GM18861 (cell line): ENCODE data around the gene PLD5.
"Not testable (repeated sequence)": the region's sequence is repeated elsewhere in the genome, so short reads cannot be mapped to it uniquely, and the experiment has no call there.

Experiments
- ATAC-seq: cut with Tn5 transposase; IDR thresholded peaks from one replicate; pipeline ENCODE4 v1.9.1; 2021; ENCODE audit not compliant: unreplicated experiment

PLD5 gene

GRCh38 chr1:242065813-242066212 is 458.7 kb downstream of the PLD5 start:
- no peak for ATAC-seq

GRCh38 chr1:242062271-242062670 is 462.2 kb downstream of the PLD5 start:
- ATAC-seq = no peak

GRCh38 chr1:242059976-242060375 is 464.5 kb downstream of the PLD5 start:
- no peak for ATAC-seq

GRCh38 chr1:242058582-242058981 is 465.9 kb downstream of the PLD5 start:
- ATAC-seq = peak; percentile 98

GRCh38 chr1:242058181-242058580 is 466.3 kb downstream of the PLD5 start:
- ATAC-seq = not testable (repeated sequence)

GRCh38 chr1:242057745-242058115 is 466.8 kb downstream of the PLD5 start:
- ATAC-seq = no peak

GRCh38 chr1:242056988-242057744 is 467.3 kb downstream of the PLD5 start:
- ATAC-seq = no peak

GRCh38 chr1:242055749-242056320 is 468.7 kb downstream of the PLD5 start:
- ATAC-seq = no peak

- ATAC-seq = no peak
These were observed 481.3 kb downstream of the PLD5 start for GRCh38 chr1:242043165-242043564.

GRCh38 chr1:242034392-242034791 is 490.1 kb downstream of the PLD5 start:
- ATAC-seq = no peak

GRCh38 chr1:242033447-242033846 is 491.1 kb downstream of the PLD5 start:
- no peak for ATAC-seq
